ENCODE results near the gene UBASH3A.

DNA sequence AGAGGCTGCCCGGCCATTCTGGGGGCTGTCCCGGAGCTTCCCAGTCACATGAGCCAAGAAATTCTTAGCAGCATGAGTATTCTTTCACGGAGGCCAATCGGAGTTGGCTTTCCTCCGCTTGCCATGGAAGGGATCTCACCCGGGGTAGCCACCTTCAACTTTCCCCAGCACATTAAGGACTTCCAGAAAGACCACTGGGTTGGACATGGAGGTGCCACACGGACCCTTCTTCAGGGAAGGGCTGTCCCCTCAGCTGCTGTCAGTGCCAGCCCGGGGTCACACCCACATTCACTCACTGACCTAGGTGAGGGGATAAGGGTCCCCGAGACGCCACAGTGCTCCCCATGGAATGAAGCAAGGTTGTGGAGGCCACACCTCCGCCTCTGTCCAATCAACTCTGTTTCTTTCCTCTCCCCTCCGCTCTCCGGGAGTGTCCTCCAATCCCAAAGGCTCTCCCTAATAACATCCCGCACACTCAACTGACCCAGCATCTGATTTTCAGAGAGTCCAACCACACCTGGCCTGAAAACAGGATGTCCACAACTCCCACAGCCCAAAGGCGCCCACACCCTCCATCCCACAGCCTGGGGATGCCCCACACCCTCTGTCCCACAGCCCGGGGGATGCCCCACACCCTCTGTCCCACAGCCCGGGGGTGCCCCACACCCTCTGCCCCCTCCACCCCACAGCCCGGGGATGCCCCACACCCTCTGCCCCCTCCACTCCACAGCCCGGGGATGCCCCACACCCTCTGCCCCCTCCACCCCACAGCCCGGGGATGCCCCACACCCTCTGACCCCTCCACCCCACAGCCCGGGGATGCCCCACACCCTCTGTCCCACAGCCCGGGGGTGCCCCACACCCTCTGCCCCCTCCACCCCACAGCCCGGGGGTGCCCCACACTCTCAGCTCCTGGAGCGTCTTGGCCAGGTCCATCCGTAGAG, 73.0 kb downstream of the UBASH3A start:
- TF ChIP-seq, protein P1, sequence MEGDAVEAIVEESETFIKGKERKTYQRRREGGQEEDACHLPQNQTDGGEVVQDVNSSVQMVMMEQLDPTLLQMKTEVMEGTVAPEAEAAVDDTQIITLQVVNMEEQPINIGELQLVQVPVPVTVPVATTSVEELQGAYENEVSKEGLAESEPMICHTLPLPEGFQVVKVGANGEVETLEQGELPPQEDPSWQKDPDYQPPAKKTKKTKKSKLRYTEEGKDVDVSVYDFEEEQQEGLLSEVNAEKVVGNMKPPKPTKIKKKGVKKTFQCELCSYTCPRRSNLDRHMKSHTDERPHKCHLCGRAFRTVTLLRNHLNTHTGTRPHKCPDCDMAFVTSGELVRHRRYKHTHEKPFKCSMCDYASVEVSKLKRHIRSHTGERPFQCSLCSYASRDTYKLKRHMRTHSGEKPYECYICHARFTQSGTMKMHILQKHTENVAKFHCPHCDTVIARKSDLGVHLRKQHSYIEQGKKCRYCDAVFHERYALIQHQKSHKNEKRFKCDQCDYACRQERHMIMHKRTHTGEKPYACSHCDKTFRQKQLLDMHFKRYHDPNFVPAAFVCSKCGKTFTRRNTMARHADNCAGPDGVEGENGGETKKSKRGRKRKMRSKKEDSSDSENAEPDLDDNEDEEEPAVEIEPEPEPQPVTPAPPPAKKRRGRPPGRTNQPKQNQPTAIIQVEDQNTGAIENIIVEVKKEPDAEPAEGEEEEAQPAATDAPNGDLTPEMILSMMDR (IDR thresholded peaks at IDR 0.05) = no peak
- no peak for TF ChIP-seq POLR2A (IDR thresholded peaks at IDR 0.05)
- no peak for TF ChIP-seq EP300 (IDR thresholded peaks at IDR 0.05)
